ENCODE data around the gene TRIM54.

Gene TRIM54

GRCh38 chr2:27275211-27276150 lies 6.7 kb upstream of the TRIM54 start, which contains the start of gene DNAJC5G:
Gene DNAJC5G, plus strand, starts transcription at chr2:27275433. Its CDS starts 1,296 bp downstream, at chr2:27276729.
- Histone ChIP-seq H3K9ac (ENCODE audit: low read length) (no peak within 1 kb of the TSS), H3K27me3 (ENCODE audit: control insufficient read depth, insufficient read depth, low read length) (no peaks in the 10 kb centered on the region), H3K36me3 (ENCODE audit: control insufficient read depth, insufficient read depth, low read length) (no peaks in the 10 kb centered on the region), H3K4me1 (ENCODE audit: control insufficient read depth, insufficient read depth, low read length) (peaks cover 3% of the 10 kb centered on the region), H3K4me3 (ENCODE audit: low read length) (no peak within 1 kb of the TSS), H3K27ac (ENCODE audit: low read depth, low read length) (no peak within 1 kb of the TSS)

- H3K4me3 ChIP-seq (ENCODE audit: low read length): no peak overlapping the region
- peaks cover 3% of the 10 kb centered on the region for H3K4me1 ChIP-seq (ENCODE audit: control insufficient read depth, insufficient read depth, low read length)
- no peaks in the 10 kb centered on the region for H3K36me3 ChIP-seq (ENCODE audit: control insufficient read depth, insufficient read depth, low read length)
- no peak overlapping the region for H3K9ac ChIP-seq (ENCODE audit: low read length)
- H3K27ac ChIP-seq (ENCODE audit: low read depth, low read length): no peak overlapping the region
- H3K27me3 ChIP-seq (ENCODE audit: control insufficient read depth, insufficient read depth, low read length): no peaks in the 10 kb centered on the region
Observed at GRCh38 chr2:27278010-27278409, 4.2 kb upstream of the TRIM54 start.

GRCh38 chr2:27280826-27281225 lies 1.4 kb upstream of the TRIM54 start:
- H3K4me1 ChIP-seq (ENCODE audit: control insufficient read depth, insufficient read depth, low read length): peaks cover 3% of the 10 kb centered on the region
- no peak overlapping the region for H3K9ac ChIP-seq (ENCODE audit: low read length)
- no peaks in the 10 kb centered on the region for H3K36me3 ChIP-seq (ENCODE audit: control insufficient read depth, insufficient read depth, low read length)
- H3K4me3 ChIP-seq (ENCODE audit: low read length): no peak overlapping the region
- H3K27me3 ChIP-seq (ENCODE audit: control insufficient read depth, insufficient read depth, low read length): no peaks in the 10 kb centered on the region
- H3K27ac ChIP-seq (ENCODE audit: low read depth, low read length): no peak overlapping the region

GRCh38 chr2:27281442-27281841 lies 787 bp upstream of the TRIM54 start:
- Histone ChIP-seq H3K9ac (ENCODE audit: low read length) (no peak overlapping the region), H3K27ac (ENCODE audit: low read depth, low read length) (no peak overlapping the region)

GRCh38 chr2:27282892-27283291 lies 663 bp downstream of the TRIM54 start:
- H3K27me3 ChIP-seq (ENCODE audit: control insufficient read depth, insufficient read depth, low read length): no peaks in the 10 kb centered on the region
- no peaks in the 10 kb centered on the region for H3K36me3 ChIP-seq (ENCODE audit: control insufficient read depth, insufficient read depth, low read length)
- no peak overlapping the region for H3K27ac ChIP-seq (ENCODE audit: low read depth, low read length)
- H3K9ac ChIP-seq (ENCODE audit: low read length): no peak overlapping the region
- H3K4me3 ChIP-seq (ENCODE audit: low read length): no peak overlapping the region
- H3K4me1 ChIP-seq (ENCODE audit: control insufficient read depth, insufficient read depth, low read length): peaks cover 3% of the 10 kb centered on the region

More at GRCh38 chr2:27281442-27281841, 787 bp upstream of the TRIM54 start:
- Histone ChIP-seq H3K4me3 (ENCODE audit: low read length) (no peak overlapping the region), H3K27me3 (ENCODE audit: control insufficient read depth, insufficient read depth, low read length) (no peaks in the 10 kb centered on the region), H3K36me3 (ENCODE audit: control insufficient read depth, insufficient read depth, low read length) (no peaks in the 10 kb centered on the region), H3K4me1 (ENCODE audit: control insufficient read depth, insufficient read depth, low read length) (peaks cover 3% of the 10 kb centered on the region)

- Histone ChIP-seq H3K36me3 (ENCODE audit: control insufficient read depth, insufficient read depth, low read length) (no peaks in the 10 kb centered on the region), H3K4me3 (ENCODE audit: low read length) (no peak overlapping the region), H3K4me1 (ENCODE audit: control insufficient read depth, insufficient read depth, low read length) (peaks cover under 1% of the 10 kb centered on the region), H3K27ac (ENCODE audit: low read depth, low read length) (no peak overlapping the region), H3K9ac (ENCODE audit: low read length) (no peak overlapping the region), H3K27me3 (ENCODE audit: control insufficient read depth, insufficient read depth, low read length) (no peaks in the 10 kb centered on the region)
Observed at GRCh38 chr2:27284996-27285395, 2.8 kb downstream of the TRIM54 start.

GRCh38 chr2:27285481-27285880 lies 3.3 kb downstream of the TRIM54 start:
- H3K36me3 ChIP-seq (ENCODE audit: control insufficient read depth, insufficient read depth, low read length): no peaks in the 10 kb centered on the region
- no peak overlapping the region for H3K9ac ChIP-seq (ENCODE audit: low read length)
- H3K27me3 ChIP-seq (ENCODE audit: control insufficient read depth, insufficient read depth, low read length): no peaks in the 10 kb centered on the region
- no peaks in the 10 kb centered on the region for H3K4me1 ChIP-seq (ENCODE audit: control insufficient read depth, insufficient read depth, low read length)
- H3K4me3 ChIP-seq (ENCODE audit: low read length): no peak overlapping the region
- H3K27ac ChIP-seq (ENCODE audit: low read depth, low read length): no peak overlapping the region

- no peaks in the 10 kb centered on the region for H3K27me3 ChIP-seq (ENCODE audit: control insufficient read depth, insufficient read depth, low read length)
- H3K27ac ChIP-seq (ENCODE audit: low read depth, low read length): no peak overlapping the region
- no peak overlapping the region for H3K9ac ChIP-seq (ENCODE audit: low read length)
- H3K4me3 ChIP-seq (ENCODE audit: low read length): no peak overlapping the region
- H3K36me3 ChIP-seq (ENCODE audit: control insufficient read depth, insufficient read depth, low read length): no peaks in the 10 kb centered on the region
- H3K4me1 ChIP-seq (ENCODE audit: control insufficient read depth, insufficient read depth, low read length): no peaks in the 10 kb centered on the region
Observed at GRCh38 chr2:27288610-27289009, 6.4 kb downstream of the TRIM54 start.

- no peaks in the 10 kb centered on the region for H3K36me3 ChIP-seq (ENCODE audit: control insufficient read depth, insufficient read depth, low read length)
- H3K4me1 ChIP-seq (ENCODE audit: control insufficient read depth, insufficient read depth, low read length): no peaks in the 10 kb centered on the region
- no peaks in the 10 kb centered on the region for H3K27me3 ChIP-seq (ENCODE audit: control insufficient read depth, insufficient read depth, low read length)
- no peak overlapping the region for H3K27ac ChIP-seq (ENCODE audit: low read depth, low read length)
- H3K4me3 ChIP-seq (ENCODE audit: low read length): no peak overlapping the region
- H3K9ac ChIP-seq (ENCODE audit: low read length): no peak overlapping the region
Observed at GRCh38 chr2:27290549-27290948, 8.3 kb downstream of the TRIM54 start.

GRCh38 chr2:27291865-27292264 lies 9.6 kb downstream of the TRIM54 start:
- Histone ChIP-seq H3K9ac (ENCODE audit: low read length) (no peak overlapping the region), H3K4me1 (ENCODE audit: control insufficient read depth, insufficient read depth, low read length) (no peaks in the 10 kb centered on the region), H3K27me3 (ENCODE audit: control insufficient read depth, insufficient read depth, low read length) (no peaks in the 10 kb centered on the region), H3K36me3 (ENCODE audit: control insufficient read depth, insufficient read depth, low read length) (no peaks in the 10 kb centered on the region), H3K4me3 (ENCODE audit: low read length) (no peak overlapping the region), H3K27ac (ENCODE audit: low read depth, low read length) (no peak overlapping the region)

- Histone ChIP-seq H3K27me3 (ENCODE audit: control insufficient read depth, insufficient read depth, low read length) (no peaks in the 10 kb centered on the region), H3K9ac (ENCODE audit: low read length) (no peak overlapping the region), H3K36me3 (ENCODE audit: control insufficient read depth, insufficient read depth, low read length) (no peaks in the 10 kb centered on the region), H3K27ac (ENCODE audit: low read depth, low read length) (no peak overlapping the region), H3K4me1 (ENCODE audit: control insufficient read depth, insufficient read depth, low read length) (no peaks in the 10 kb centered on the region), H3K4me3 (ENCODE audit: low read length) (no peak overlapping the region)
Observed at GRCh38 chr2:27294928-27295327, 12.7 kb downstream of the TRIM54 start.

GRCh38 chr2:27296481-27296880 lies 14.3 kb downstream of the TRIM54 start:
- Histone ChIP-seq H3K36me3 (ENCODE audit: control insufficient read depth, insufficient read depth, low read length) (no peaks in the 10 kb centered on the region), H3K27me3 (ENCODE audit: control insufficient read depth, insufficient read depth, low read length) (no peaks in the 10 kb centered on the region), H3K4me3 (ENCODE audit: low read length) (no peak overlapping the region), H3K27ac (ENCODE audit: low read depth, low read length) (no peak overlapping the region), H3K9ac (ENCODE audit: low read length) (no peak overlapping the region), H3K4me1 (ENCODE audit: control insufficient read depth, insufficient read depth, low read length) (no peaks in the 10 kb centered on the region)

GRCh38 chr2:27297195-27297594 lies 15.0 kb downstream of the TRIM54 start:
- Histone ChIP-seq H3K27me3 (ENCODE audit: control insufficient read depth, insufficient read depth, low read length) (no peaks in the 10 kb centered on the region), H3K9ac (ENCODE audit: low read length) (no peak overlapping the region), H3K4me1 (ENCODE audit: control insufficient read depth, insufficient read depth, low read length) (no peaks in the 10 kb centered on the region), H3K27ac (ENCODE audit: low read depth, low read length) (no peak overlapping the region), H3K36me3 (ENCODE audit: control insufficient read depth, insufficient read depth, low read length) (no peaks in the 10 kb centered on the region), H3K4me3 (ENCODE audit: low read length) (no peak overlapping the region)

All from rectal smooth muscle tissue (tissue), 1 donor.